Amniotic epithelial cell (primary cell): ENCODE data around the gene CFAP97.
"Not testable (repeated sequence)": the region's sequence is repeated elsewhere in the genome, so short reads cannot be mapped to it uniquely, and the experiment has no call there.

Experiments
- DNase-seq: peaks from one replicate; pipeline ENCODE4 v3.0.0-alpha.2; 2010; ENCODE audit warnings: low read depth

The CFAP97 gene

DNA sequence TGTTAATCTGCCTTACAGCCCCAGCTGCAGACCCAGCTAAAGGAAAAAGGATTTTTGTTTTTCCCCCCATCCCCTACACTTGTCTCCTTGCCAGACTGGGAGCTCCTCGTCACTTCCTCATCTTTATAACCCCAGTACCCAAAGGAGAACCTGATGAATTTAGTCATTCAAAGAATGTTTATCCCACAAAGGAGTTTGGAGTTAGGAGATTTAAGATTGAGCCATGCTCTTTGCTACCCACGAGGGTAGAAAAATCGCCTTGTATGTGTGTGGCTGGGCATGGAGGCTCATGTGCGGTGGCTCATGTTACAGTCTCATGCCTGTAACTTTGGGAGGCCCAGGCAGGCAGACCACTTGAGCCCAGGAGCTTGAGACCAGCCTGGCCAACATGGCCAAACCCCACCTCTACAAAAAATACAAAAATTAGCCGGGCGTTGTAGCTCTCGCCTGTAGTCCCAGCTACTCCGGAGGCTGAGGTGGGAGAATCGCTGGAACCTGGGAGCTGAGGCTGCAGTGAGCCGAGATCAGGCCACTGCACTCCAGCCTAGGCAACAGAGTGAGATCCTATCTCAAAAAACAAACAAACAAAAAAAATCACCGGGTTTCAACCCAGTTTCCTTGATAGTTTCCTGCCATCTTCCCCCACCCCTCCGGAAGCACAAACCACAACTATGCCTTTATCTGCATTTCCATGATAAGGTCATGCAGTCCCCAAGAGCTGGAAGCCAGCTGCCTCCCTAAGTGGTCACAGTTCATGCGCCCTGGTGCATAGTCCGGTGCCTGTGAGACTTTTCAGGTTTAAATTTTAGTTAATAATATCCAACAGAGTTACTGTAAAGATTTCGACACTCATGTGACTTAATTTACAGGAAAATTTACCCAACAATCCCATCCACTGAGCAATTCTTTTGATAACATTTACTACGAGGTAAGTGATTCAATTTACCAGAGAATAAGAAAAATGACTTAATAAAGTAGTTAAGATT is 1.5 kb downstream of the CFAP97 start:
- peak; percentile 64 for DNase-seq

DNA sequence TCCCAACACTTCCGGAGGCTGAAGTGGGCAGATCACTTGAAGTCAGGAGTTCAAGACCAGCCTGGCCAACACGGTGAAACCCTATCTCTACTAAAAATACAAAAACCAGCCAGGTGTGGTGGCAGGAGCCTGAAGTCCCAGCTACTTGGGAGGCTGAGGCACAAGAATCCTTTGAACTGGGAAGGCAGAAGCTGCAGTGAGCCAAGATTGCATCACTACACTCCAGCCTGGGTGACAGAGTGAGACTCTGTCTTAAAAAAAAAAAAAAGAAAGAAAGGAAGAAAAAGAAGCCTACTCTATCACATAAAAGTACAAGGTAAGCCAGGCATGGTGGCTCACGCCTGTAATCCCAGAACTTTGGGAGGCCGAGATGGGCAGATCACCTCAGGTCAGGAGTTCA is 5.6 kb downstream of the CFAP97 start:
- not testable (repeated sequence) for DNase-seq

DNA sequence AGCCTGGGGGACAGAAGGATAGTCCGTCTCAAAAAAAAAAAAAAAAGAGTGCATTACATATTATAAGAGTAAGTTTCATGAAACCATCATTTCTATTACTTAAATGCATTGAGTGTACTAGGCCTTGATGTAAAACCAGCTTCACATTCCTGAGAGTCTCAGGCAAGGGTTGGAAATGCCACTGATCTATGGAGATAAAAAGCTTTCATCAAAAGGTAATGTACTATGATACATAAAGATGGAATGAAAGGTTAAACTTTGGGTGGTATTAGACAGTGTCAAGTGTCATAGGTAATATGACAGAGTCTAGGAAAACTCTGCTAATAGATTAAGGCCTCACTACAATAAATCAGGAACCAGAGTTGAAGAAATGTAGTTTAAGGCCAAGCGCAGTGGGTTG is 7.4 kb downstream of the CFAP97 start:
- DNase-seq: no peak

GRCh38 chr4:185194924-185195888 is 8.6 kb downstream of the CFAP97 start:
- DNase-seq: no peak

DNA sequence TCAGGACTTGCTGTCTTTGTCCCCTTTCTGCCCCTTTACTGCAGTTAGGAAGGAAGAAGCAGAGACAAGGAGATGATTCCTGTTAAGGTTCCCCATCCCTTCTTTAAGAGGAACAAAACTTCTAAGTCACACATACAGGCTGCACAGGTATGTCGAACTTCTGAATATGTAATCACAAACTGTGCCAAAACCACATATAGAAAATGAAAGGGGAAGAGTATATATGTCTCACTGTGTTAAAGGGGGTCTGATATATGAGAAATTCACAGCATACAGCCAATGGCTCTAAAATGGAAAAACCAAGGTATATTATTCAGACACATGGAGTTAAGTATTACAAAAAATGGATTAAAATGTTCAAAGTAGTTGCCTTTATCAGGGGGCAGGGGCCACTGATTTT is 11.7 kb downstream of the CFAP97 start:
- no peak for DNase-seq

DNA sequence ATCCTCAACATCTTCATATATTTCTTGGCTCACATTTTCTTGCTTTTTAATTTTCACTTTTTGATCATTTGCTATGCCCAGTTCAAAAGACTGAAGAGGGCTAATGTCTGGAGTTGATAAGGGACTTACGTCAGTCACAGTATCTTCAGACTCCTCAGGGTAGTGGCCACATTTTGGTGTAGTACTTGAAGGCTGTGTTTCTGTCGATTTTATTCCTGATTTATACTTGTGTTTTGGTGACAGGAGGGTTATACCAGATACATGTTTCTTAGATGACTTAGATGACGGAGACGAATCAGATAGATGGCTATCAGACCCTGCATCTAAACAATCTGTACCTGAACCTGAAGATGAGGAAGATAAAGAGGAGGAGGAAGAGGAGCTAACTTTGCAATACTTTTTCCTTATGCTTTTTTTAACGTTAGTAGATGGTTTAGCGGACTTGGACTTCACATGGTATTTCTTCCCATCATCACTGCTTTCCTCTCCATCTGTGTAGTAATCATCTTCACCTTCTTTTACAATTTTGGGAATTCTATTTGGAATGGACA is 13.4 kb downstream of the CFAP97 start:
- no peak for DNase-seq

- DNase-seq: no peak
Observed at GRCh38 chr4:185189606-185190305, 14.0 kb downstream of the CFAP97 start.

DNA sequence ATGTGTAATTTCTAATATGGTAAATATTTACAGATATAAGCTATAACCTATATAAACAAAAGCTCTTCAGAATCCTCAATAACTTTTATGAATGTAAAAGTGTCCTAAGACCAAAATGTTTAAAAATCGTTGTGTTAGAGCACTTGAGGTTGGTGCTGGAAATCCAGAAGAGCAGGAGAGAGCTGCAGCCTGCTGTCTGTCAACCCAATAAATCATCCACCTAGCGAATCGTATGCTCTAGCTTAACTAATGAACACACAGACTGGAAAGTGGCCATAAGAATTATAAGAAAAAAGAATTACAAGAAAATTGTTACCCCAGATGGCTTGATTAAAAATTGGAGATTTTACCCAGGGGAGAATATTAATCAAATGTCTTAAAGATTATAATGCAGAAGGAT is 17.0 kb downstream of the CFAP97 start:
- DNase-seq: no peak

DNA sequence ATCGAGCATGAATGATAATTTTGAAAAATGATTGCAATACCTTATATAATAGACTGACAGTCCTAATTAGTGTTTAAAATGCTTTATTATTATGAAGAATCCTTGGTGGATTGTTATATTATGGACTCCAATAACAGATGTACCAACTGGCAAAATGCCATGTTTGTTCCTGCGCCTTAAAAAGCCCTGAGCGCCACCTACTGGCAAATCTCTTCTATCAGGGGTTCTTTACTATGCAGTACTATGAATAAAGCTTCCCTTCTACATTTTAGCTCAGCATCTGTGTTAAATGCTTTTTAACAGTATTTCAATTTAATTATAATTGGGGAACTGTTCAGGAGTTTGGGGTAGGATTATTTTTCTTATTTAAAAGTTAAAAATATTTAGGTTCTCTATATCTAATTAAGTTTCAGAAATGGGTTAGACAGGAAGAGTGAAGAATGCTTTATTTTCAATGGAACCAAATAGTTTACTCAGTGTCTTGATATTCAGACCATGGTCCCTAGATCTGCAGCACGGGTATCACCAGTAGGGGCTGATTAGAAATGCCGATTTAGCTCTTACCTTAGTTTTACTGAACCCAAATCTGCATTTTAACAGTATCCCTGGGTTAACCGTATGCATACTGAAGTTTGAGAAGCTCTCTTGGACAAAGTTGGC is 20.0 kb downstream of the CFAP97 start:
- DNase-seq: peak; percentile 88

DNA sequence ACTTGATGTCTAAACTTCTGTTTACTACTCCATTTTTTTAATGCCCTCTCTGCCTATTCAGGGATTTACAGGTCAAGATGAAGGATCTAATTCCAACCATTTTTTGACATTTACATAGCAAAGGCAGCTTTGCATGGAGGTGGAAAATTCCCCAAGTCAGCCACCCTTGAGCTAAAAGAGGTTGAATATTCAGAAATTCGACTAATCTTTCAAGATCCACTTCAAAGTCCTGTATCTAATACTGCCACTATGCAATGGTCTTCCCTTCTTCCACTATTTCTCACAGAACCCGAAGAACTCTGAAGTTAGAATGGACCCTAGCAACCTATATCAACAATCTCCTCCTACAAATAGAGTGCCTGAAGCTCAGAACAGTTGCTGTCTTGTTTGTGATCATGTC is 21.6 kb downstream of the CFAP97 start:
- DNase-seq: no peak

- no peak for DNase-seq
Observed at GRCh38 chr4:185179488-185179887, 24.3 kb downstream of the CFAP97 start.

DNA sequence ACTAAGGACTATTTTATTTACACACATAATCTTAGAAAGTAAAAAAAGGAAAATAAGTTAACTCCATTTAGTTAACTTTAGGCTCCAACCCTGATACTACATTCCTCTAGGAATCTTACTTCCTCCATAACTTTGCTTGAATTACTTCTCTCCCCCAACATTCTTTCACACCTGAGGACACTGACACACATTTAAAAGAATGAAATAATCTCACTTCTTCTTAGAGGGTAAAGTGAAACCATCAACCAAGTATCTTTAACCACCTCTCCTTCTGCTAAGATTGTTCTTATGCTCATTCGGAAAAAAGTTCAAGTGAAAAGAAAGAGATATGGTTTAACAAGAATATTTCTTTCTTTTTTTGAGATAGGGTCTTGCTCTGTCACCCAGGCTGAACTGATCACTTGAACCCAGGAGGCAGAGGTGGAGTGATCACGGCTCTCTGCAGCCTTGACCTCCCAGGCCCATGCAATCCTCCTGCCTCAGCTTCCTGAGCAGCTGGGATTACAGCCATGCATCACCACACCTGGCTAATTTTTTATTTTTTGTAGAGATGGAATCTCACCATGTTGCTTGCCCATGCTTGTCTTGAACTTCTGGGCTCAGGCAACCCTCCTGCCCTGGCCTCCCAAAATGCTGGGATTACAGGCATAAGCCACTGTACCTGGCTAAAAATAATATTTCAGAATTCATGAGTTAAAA is 32.3 kb downstream of the CFAP97 start:
- no peak for DNase-seq

DNA sequence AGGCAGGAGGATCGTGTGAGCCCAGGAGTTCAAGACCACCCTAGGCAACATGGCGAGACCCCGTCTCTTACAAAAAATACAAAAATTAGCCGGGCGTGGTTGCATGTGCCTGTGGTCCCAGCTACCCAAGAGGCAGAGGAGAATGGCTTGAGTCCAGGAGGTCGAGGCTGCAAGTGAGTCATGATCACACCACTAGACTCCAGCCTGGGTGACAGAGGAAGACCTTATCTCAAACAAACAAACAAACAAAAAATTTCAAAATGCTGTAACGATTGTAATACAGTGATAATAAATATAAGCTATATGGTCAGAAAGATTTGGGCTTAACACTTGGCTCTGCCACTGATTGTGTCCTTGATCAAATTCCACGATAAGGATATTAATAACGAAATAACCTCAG is 36.6 kb downstream of the CFAP97 start:
- peak; percentile 31 for DNase-seq

GRCh38 chr4:185165605-185166063 is 38.2 kb downstream of the CFAP97 start:
- peak; percentile 97 for DNase-seq

DNA sequence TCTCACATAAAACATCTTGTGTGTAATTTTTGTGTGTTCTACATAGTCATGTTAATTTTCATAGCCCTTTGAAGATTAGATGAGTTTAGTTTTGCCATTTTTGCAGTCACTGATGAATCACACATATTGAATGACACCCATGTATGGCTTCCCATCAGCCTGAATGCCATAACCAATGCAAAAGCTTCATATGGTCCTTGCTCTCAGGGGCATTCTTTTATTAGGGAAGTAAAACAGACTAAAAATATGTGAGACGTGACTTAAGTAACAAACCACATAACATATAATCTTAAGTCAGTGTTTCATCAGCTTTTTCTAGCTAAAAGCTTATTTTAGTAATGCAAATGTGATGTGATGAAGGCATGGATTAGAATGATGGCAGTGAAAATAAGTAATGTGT is 52.5 kb downstream of the CFAP97 start:
- DNase-seq: no peak

DNA sequence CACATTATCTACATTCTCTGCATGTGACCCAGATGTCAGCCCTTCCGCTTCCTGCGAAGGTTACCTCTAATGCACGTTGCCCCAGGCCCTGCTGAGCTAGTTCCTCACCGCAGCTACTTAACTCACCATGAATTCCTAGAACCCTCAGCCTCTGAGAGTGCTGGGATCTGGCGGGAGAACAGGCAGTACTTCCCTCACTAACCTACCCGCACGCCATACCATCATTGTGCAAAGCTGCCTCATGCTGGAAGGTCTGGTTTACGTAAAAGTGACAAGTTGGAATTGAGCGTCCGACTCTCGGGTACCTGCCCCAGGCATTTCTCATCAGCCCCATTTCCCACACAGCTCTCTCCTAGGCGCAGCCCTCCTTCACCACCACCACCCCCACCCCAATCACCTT is 54.4 kb downstream of the CFAP97 start:
- peak; percentile 40 for DNase-seq

DNA sequence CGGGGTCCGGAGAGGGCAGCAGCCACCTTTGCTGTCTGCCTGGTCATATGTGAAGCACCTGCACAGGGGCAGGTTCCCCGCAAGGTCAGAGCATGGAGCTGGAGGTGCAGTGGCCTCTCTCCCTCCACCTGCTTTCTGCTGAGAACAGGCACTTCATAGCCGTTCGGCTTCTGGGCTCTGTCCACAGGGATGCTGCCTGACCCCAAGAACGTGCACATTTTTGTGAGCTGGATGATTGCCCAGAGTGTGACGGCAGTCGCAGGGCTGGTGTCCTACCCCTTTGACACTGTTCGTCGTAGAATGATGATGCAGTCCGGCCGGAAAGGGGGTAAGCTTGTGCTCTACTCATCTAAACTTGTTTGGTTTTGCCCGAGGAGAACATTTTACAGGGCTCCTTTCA is 58.2 kb downstream of the CFAP97 start:
- no peak for DNase-seq

- DNase-seq: no peak
Observed at GRCh38 chr4:185144601-185145240, 59.1 kb downstream of the CFAP97 start.

DNA sequence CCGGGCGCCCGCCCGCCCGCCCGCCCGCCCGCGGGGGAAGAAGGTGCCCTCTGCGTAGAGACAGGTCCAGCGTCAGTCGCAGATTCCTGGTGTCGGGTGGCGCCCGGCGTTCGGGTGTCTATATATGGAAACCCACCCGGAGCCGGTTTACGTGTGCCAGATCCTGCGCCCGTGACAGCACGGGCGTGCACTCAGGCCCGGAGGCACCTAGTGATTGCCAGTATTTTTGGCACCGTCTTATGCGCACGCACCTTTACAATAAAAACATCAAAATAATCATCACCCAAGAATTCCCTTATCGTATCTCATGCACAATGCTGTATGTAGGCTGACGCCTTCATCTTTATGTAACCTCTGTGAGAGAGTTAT is 60.2 kb downstream of the CFAP97 start:
- DNase-seq: no peak
